ENCODE data around the gene GRIK3. TPM values are rescaled to one million over a fixed set of nuclear protein-coding genes. Genes with fewer than 3 reads are reported as not detected.

The GRIK3 gene
- total RNA-seq, 1 donor from 2014 or later = not detected

DNA sequence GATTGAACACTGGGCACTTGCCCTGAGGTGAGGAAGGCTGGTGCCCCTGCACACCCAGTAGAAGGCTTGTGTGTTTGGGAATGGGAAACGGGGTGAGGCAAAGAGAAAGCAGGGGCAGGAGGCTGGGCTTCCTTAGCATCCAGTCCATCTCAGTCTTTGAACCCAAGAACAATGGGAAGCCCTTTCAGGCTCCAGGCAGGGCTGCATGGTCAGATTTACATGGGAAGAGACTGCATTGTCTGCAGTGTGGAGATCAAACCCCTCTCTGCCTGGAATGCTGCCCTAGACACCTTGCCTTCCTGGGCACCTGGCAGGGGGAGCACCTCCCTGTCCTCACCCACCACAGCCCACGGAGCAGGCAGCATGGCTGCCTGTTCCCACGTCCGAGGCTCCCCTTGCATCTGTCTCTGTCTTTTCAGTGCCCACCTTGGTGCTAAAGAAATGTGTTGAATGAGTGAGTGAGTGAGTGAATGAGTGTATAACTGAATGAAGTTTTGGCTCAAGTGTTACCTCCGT, 268.5 kb downstream of the GRIK3 start:
- H3K4me1 Mint-ChIP-seq (ENCODE audit: unreplicated experiment) = no peaks in the 10 kb centered on the region
- no peaks in the 10 kb centered on the region for H3K36me3 Mint-ChIP-seq (ENCODE audit: unreplicated experiment)
- H3K4me3 Mint-ChIP-seq (ENCODE audit: unreplicated experiment) = no peak overlapping the region
- no peak for TF ChIP-seq CTCF (IDR thresholded peaks at IDR 0.05)
- no peak overlapping the region for H3K27ac Mint-ChIP-seq (ENCODE audit: unreplicated experiment)
- peaks cover 1% of the 10 kb centered on the region for H3K27me3 Mint-ChIP-seq (ENCODE audit: unreplicated experiment)
- DNase-seq (ENCODE audit: extremely low spot score, unreplicated experiment) = no peak
- H3K9me3 Mint-ChIP-seq (ENCODE audit: unreplicated experiment) = no peaks in the 10 kb centered on the region

DNA sequence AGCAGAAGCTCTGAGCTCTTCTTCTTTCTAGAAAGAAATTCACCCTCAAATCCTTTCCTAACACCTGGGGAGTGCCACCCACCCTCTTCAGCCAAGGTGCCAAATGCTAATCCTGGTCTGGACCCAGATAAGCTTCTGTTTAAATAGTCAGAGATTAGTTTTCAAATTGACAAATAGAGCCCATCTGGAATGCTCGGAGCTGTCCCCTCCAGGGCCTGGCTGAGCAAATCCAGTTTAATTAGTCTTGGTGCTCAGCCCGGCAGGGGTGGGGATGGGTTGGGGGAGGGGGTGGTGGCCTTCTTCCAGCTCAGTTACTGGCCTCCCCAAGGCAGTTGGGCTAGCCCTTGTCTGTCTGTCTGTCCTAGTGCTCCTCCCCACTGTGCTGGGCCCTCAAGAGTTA, 269.5 kb downstream of the GRIK3 start:
- H3K9me3 Mint-ChIP-seq (ENCODE audit: unreplicated experiment) = no peaks in the 10 kb centered on the region

DNA sequence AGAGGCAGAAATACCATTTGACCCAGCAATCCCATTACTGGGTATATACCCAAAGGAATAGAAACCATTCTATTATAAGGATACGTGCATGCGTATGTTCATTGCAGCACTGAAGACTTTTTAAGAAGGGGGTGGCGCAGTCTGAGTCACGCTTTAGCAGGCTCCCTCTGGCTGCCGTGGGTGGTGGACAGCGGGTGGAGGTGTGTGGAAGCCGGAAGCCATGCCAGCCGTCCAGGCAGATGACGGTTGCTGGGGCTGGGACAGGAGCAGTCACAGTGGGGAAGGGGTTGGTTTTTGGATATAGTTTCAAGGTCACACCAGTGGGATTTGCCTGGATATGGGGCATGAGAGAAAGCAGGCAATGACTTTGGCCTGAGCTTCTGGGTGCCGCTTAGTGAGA, 270.5 kb downstream of the GRIK3 start:
- no peaks in the 10 kb centered on the region for H3K36me3 Mint-ChIP-seq (ENCODE audit: unreplicated experiment)
- H3K27ac Mint-ChIP-seq (ENCODE audit: unreplicated experiment) = no peak overlapping the region
- no peaks in the 10 kb centered on the region for H3K27me3 Mint-ChIP-seq (ENCODE audit: unreplicated experiment)
- no peaks in the 10 kb centered on the region for H3K9me3 Mint-ChIP-seq (ENCODE audit: unreplicated experiment)
- no peaks in the 10 kb centered on the region for H3K4me1 Mint-ChIP-seq (ENCODE audit: unreplicated experiment)
- H3K4me3 Mint-ChIP-seq (ENCODE audit: unreplicated experiment) = no peak overlapping the region
- no peak for TF ChIP-seq CTCF (IDR thresholded peaks at IDR 0.05)
- no peak for DNase-seq (ENCODE audit: extremely low spot score, unreplicated experiment)

More for the DNA sequence above, 269.5 kb downstream of the GRIK3 start:
- TF ChIP-seq CTCF (IDR thresholded peaks at IDR 0.05) = no peak
- H3K27me3 Mint-ChIP-seq (ENCODE audit: unreplicated experiment) = no peaks in the 10 kb centered on the region
- H3K4me1 Mint-ChIP-seq (ENCODE audit: unreplicated experiment) = no peaks in the 10 kb centered on the region
- DNase-seq (ENCODE audit: extremely low spot score, unreplicated experiment) = no peak
- H3K36me3 Mint-ChIP-seq (ENCODE audit: unreplicated experiment) = no peaks in the 10 kb centered on the region
- no peak overlapping the region for H3K4me3 Mint-ChIP-seq (ENCODE audit: unreplicated experiment)
- no peak overlapping the region for H3K27ac Mint-ChIP-seq (ENCODE audit: unreplicated experiment)

GRCh38 chr1:36762174-36762573, 272.1 kb downstream of the GRIK3 start:
- Mint-ChIP-seq H3K4me3 (ENCODE audit: unreplicated experiment) (no peak overlapping the region), H3K9me3 (ENCODE audit: unreplicated experiment) (no peaks in the 10 kb centered on the region), H3K36me3 (ENCODE audit: unreplicated experiment) (no peaks in the 10 kb centered on the region), H3K27me3 (ENCODE audit: unreplicated experiment) (no peaks in the 10 kb centered on the region), H3K4me1 (ENCODE audit: unreplicated experiment) (no peaks in the 10 kb centered on the region), H3K27ac (ENCODE audit: unreplicated experiment) (no peak overlapping the region)
- no peak for TF ChIP-seq CTCF (IDR thresholded peaks at IDR 0.05)
- DNase-seq (ENCODE audit: extremely low spot score, unreplicated experiment) = no peak

- H3K4me1 Mint-ChIP-seq (ENCODE audit: unreplicated experiment) = no peaks in the 10 kb centered on the region
- TF ChIP-seq CTCF (IDR thresholded peaks at IDR 0.05) = no peak
- H3K27me3 Mint-ChIP-seq (ENCODE audit: unreplicated experiment) = no peaks in the 10 kb centered on the region
- no peaks in the 10 kb centered on the region for H3K36me3 Mint-ChIP-seq (ENCODE audit: unreplicated experiment)
- DNase-seq (ENCODE audit: extremely low spot score, unreplicated experiment) = no peak
- no peak overlapping the region for H3K27ac Mint-ChIP-seq (ENCODE audit: unreplicated experiment)
- H3K9me3 Mint-ChIP-seq (ENCODE audit: unreplicated experiment) = no peaks in the 10 kb centered on the region
- H3K4me3 Mint-ChIP-seq (ENCODE audit: unreplicated experiment) = no peak overlapping the region
Observed at GRCh38 chr1:36761113-36761512, 273.2 kb downstream of the GRIK3 start.
